Prostate gland (tissue), 2 donors: ENCODE measurements around the gene GTSE1. TPM values are rescaled to one million over a fixed set of nuclear protein-coding genes. Genes with fewer than 3 reads are reported as not detected.

ENCODE experiments used
- DNase-seq: peaks from one replicate; pipeline ENCODE4 v3.0.0-alpha.2; 2019; ENCODE audit warnings: low spot score
- H3K27ac ChIP-seq, 2 donors: fragments of 200-600 bp; sonication (generic); 2 replicates each; pipeline ENCODE4 v1.5.1; 2017 to 2019
- H3K27me3 ChIP-seq: fragments of 200-600 bp; sonication (generic); replicated peaks from 2 replicates; pipeline ENCODE4 v1.5.1; 2019; ENCODE audit not compliant: insufficient read depth
- H3K36me3 ChIP-seq, 2 donors: fragments of 200-600 bp; sonication (generic); 1 replicate in 1 of 2; 2 replicates in 1 of 2; pipeline versions ENCODE4 v1.5.1 to v1.8.1; 2017 to 2019
- H3K4me1 ChIP-seq: fragments of 200-600 bp; sonication (generic); replicated peaks from 2 replicates; pipeline ENCODE4 v1.5.1; 2019
- H3K4me3 ChIP-seq, 2 donors: fragments of 200-600 bp; sonication (generic); 2 replicates each; pipeline ENCODE4 v1.5.1; 2017 to 2019
- H3K9me3 ChIP-seq: fragments of 200-600 bp; sonication (generic); 2 replicates; pipeline ENCODE4 v1.5.1; 2017
- CTCF ChIP-seq, 4 experiments: fragments of 200-600 bp in 2 of 4; fragments of 450-650 bp in 2 of 4; sonication (generic) in 2 of 4; IDR thresholded peaks; 1 replicate in 3 of 4; 2 replicates in 1 of 4; pipeline ENCODE4 v1.5.1; 2016 to 2019; ENCODE audit warnings: antibody characterized with exemption in 4 of 4, mild to moderate bottlenecking in 2 of 4, moderate library complexity in 2 of 4
- POLR2A ChIP-seq: fragments of 450-650 bp; IDR thresholded peaks from one replicate; pipeline ENCODE4 v1.6.1; 2016; ENCODE audit warnings: antibody characterized with exemption, mild to moderate bottlenecking
- POLR2AphosphoS5 ChIP-seq: sonication (generic); formaldehyde crosslinking; IDR thresholded peaks from one replicate; pipeline ENCODE4 v1.6.1; 2017; ENCODE audit warnings: antibody characterized with exemption
- WGBS: methylation state at CpG from one replicate; pipeline ENCODE4 v1.1.5; 2018; 5-methylcytosine and 5-hydroxymethylcytosine counted together
- intact Hi-C: fragments of 100-400 bp; cut with DNase I; formaldehyde crosslinking; loops from one replicate; pipeline ENCODE4 v1.14.2; 2022
- total RNA-seq, 2 donors: library from RNA; depleted of rRNA; stranded (reverse); fragments of >200 nt; gene quantifications; one replicate each; pipeline ENCODE4 v1.1.0, GENCODE V29; 2016

Gene GTSE1
- total RNA-seq, 2 donors from 2014 or later, result 0.46 to 4.8 TPM

- no peak overlapping the region for H3K27ac ChIP-seq
- H3K4me1 ChIP-seq, result no peaks in the 10 kb centered on the region
- no peaks in the 10 kb centered on the region for H3K27me3 ChIP-seq
- no peak for DNase-seq
- intact Hi-C loops, result no loop called here
- no peaks in the 10 kb centered on the region for H3K9me3 ChIP-seq
- no peak for TF ChIP-seq POLR2AphosphoS5
- TF ChIP-seq CTCF (IDR thresholded peaks at IDR 0.05), result no peak
- TF ChIP-seq POLR2A, result no peak
- H3K36me3 ChIP-seq, result peaks cover 2 to 21% of the 10 kb centered on the region in 2 donors
- WGBS, result 71% methylated on average over 3 of the region's 3 CpGs
- H3K4me3 ChIP-seq, result no peak overlapping the region
Measured at GRCh38 chr22:46275455-46276122, 21.1 kb upstream of the GTSE1 start.

GRCh38 chr22:46276563-46276962, 20.1 kb upstream of the GTSE1 start:
- Histone ChIP-seq H3K27ac (no peak overlapping the region), H3K4me3 (no peak overlapping the region), H3K4me1 (no peaks in the 10 kb centered on the region), H3K9me3 (no peaks in the 10 kb centered on the region), H3K27me3 (no peaks in the 10 kb centered on the region), H3K36me3 (peaks cover 2 to 27% of the 10 kb centered on the region in 2 donors)
- intact Hi-C loops, result no loop called here
- no peak for TF ChIP-seq POLR2A
- no peak for TF ChIP-seq CTCF (IDR thresholded peaks at IDR 0.05)
- no peak for TF ChIP-seq POLR2AphosphoS5
- whole genome bisulfite sequencing, result 93% methylated on average over 7 of the region's 7 CpGs
- DNase-seq, result no peak

GRCh38 chr22:46278656-46279645, 17.7 kb upstream of the GTSE1 start:
- intact Hi-C loops, result no loop called here
- Histone ChIP-seq H3K4me1 (no peaks in the 10 kb centered on the region), H3K27me3 (no peaks in the 10 kb centered on the region), H3K4me3 (no peak overlapping the region), H3K36me3 (peaks cover 2 to 31% of the 10 kb centered on the region in 2 donors), H3K27ac (no peak overlapping the region), H3K9me3 (no peaks in the 10 kb centered on the region)
- no peak for DNase-seq
- TF ChIP-seq POLR2A, result no peak
- TF ChIP-seq POLR2AphosphoS5, result no peak
- no peak for TF ChIP-seq CTCF (IDR thresholded peaks at IDR 0.05)
- WGBS, result 92% methylated on average over 22 of the region's 22 CpGs

- H3K27me3 ChIP-seq, result no peaks in the 10 kb centered on the region
- no peak for DNase-seq
- 67% methylated on average over 12 of the region's 12 CpGs for WGBS
- no peaks in the 10 kb centered on the region for H3K9me3 ChIP-seq
- no peak overlapping the region for H3K27ac ChIP-seq
- peaks cover 2 to 31% of the 10 kb centered on the region in 2 donors for H3K36me3 ChIP-seq
- no peak for TF ChIP-seq CTCF (IDR thresholded peaks at IDR 0.05)
- TF ChIP-seq POLR2AphosphoS5, result no peak
- no peak for TF ChIP-seq POLR2A
- no peaks in the 10 kb centered on the region for H3K4me1 ChIP-seq
- no peak overlapping the region for H3K4me3 ChIP-seq
- intact Hi-C loops, result no loop called here
Measured at GRCh38 chr22:46280063-46280817, 16.4 kb upstream of the GTSE1 start.
